Effector CD4-positive, alpha-beta T cell (primary cell): ENCODE results near the gene NUFIP2.
"Not testable (repeated sequence)": the region's sequence is repeated elsewhere in the genome, so short reads cannot be mapped to it uniquely, and the experiment has no call there.

ENCODE experiments used
- DNase-seq: peaks from one replicate; pipeline ENCODE4 v3.0.0-alpha.2; 2020

The NUFIP2 gene

DNA sequence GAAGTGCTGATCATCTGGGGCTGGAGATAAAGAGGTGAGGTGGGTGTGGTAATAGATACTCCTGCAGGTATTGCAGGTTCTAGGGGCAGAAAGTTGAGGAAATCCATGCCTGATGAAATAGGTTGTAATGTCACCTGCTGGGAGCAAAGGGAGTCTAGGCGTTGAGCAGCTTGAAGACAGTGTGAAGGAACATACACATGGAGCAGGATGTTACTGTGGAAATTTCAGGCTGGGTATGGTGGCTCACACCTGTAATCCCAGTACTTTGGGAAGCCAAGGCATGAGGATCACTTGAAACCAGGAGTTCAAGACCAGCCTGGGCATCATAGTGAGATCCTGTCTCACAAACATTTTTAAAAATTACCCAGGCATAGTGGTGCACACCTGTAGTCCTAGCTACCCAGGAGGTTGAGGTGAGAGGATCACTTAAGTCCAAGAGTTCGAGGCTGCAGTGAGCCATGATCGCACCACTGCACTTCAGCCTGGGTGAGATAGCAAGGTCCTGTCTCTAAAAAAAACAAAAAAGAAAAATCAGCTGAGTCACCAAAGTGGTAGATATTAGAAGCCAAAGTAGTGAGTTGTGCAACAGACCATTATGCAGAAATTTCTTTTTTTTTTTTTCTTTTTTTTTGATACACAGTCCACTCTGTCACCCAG lies 56.3 kb downstream of the NUFIP2 start:
- no peak for DNase-seq

DNA sequence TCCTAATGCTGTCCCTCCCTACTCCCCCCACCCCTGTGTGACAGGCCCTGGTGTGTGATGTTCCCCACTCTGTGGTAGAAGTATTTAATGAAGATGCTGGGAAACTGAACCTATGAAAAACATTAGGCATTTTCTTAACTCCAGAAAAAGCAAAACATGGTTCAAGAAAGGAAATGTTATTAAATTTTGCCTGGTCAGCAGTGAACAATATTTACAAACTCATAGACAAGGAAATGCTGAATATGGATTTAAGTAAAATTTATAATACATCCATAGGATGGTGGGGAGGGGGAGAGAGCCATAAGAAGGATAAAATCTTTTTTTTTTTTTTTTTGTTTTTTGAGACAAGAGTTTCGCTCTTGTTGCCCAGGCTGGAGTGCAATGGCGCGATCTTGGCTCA lies 58.0 kb downstream of the NUFIP2 start:
- no peak for DNase-seq

GRCh38 chr17:29234972-29235371 lies 59.0 kb downstream of the NUFIP2 start:
- DNase-seq, result not testable (repeated sequence)

GRCh38 chr17:29233301-29233700 lies 60.6 kb downstream of the NUFIP2 start:
- no peak for DNase-seq

DNA sequence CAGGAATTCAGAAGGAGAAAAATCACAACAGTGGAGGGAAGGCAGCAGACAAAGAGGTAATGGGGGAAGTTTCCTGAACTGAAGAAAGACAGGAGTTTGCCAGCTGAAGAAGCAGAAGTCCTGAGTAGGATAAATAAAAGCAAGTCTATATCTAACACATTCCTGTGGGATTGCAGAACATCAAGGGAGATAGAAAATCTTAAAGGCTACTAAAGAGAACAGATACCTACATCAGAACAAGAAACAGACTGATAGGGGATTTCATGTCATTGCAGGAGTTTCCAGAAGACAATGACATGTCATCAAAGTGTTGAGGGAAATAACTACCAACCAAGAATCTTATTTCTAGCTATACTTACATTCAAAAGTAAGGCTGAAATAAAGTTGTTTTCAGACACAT lies 68.6 kb downstream of the NUFIP2 start:
- no peak for DNase-seq

GRCh38 chr17:29221338-29221737 lies 72.6 kb downstream of the NUFIP2 start:
- not testable (repeated sequence) for DNase-seq

GRCh38 chr17:29219378-29220047 lies 74.4 kb downstream of the NUFIP2 start:
- peak; percentile 64 for DNase-seq

- no peak for DNase-seq
Measured at GRCh38 chr17:29216856-29217255, 77.1 kb downstream of the NUFIP2 start.

- DNase-seq, result no peak
Measured at GRCh38 chr17:29216181-29216580, 77.8 kb downstream of the NUFIP2 start.

DNA sequence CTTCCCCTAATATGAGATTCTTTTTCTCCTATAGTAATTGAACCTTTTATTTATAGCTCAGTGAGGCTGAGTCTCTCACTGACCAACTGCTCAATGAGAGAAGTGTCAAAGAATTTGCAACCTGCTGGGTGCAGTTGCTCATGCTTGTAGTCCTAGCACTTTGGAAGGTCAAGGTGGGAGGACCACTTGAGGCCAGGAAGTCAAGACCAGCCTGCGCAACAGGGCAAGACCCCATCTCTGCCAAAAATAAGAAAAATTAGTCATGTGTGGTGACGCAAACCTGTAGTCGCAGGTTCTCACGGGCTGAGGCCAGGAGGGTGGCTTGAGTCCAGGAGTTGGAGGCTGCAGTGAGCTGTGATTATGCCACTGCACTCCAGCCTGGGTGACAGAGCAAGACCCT lies 78.2 kb downstream of the NUFIP2 start:
- no peak for DNase-seq

DNA sequence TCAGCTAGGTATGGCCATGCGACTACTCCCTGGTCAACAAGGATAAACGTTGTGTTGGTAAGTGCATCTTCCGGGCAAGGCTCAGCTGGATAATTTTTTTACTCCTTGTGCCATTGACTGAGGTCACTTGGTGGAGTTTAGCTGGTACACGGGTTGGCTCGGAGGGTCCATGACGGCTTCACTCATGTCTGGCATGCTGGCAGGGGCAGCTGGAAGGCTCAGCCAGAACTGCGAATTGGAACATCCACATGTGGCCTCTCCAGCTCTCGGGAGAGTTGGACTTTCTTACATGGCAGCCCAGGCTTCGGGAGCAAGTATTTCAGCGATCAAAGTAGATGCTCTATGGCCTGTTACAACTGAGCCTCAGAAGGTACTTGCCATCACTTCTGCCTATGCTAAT lies 78.8 kb downstream of the NUFIP2 start:
- no peak for DNase-seq

DNA sequence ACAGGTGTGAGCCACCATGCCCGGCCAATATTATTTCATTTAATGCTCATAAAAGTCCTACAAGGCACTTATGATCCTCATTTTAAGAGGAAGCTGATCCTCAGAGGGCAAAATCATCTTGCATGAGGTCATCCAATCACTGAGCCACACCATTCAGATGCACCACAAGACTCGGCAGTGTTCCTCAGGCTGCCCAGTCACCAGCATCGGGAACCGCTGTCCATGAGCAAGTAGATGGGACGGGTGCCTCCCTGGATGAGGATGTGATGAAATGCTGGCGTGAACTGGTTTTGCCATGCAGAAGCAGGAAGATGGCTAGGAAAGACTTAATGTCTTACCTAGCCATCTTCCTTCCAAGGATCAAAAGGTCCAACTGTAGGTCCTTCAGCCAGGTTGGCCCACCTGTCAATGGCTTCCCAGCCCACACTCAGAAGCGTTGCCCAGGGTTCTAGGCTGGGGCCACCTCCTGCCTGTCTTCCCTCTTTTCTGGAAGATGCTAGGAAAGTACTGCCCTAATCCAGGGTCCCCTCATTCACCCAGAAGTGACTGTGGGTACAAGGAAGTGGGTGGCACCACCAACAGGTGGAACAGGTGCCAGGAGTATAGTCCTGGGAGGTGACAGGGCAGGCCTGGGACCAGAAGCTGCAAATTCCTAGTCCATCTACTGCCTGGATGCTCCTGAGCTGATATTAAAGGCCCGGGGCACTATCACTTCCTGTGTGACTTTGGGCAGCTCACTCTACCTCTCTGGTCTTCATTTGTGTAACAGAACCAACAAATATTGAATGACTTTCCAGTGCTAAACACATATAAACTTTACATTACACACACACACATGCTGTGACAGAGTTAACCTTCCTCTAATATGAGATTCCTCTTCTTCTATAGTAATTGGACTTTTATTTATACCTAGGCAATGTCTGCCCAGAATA lies 79.5 kb downstream of the NUFIP2 start:
- DNase-seq, result no peak

DNA sequence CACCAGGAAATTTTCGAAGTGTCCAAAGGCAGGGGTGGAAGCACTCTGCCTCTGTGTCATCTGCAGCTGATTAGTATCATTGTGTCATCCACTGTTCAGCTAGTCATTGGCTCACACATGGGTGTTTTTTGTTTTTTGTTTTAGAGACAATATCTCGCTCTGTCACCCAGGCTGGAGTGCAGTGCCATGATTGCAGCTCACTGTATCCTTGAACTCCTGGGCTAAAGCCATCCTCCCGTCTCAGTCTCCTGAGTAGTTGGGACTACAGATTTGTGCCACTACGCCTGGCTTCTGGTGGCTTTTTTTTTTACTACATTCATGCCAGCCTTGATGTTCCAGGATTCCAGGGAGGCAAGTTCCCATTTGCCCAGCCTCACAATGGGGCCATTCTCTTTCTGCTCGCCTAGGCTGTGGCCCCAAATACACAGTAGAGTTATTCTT lies 81.2 kb downstream of the NUFIP2 start:
- DNase-seq, result no peak

DNA sequence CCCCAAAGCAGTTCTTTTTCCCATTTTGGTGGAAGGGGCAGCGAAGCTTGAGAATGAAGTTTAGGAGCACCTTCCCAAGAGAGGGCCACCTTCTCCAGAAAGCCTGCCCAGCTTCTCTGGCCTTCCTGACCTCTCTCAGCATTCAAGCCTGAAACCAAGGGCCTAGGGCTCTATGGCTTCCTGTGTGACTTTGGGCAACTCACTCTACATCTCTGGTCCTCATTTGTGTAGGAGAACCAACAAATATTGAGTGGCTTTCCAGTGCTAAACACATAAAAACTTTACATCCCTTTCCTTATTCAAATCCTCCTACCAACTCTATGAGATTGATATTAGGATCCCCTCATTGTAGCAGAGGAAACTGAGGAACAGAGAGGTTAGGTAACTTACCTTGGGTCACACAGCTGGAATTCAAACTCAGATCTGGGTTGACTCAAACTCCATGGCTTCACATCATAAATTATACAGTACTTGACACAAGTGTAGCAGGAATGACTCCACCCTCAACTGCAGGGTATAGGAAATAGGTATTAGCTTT lies 81.8 kb downstream of the NUFIP2 start:
- DNase-seq, result no peak

DNA sequence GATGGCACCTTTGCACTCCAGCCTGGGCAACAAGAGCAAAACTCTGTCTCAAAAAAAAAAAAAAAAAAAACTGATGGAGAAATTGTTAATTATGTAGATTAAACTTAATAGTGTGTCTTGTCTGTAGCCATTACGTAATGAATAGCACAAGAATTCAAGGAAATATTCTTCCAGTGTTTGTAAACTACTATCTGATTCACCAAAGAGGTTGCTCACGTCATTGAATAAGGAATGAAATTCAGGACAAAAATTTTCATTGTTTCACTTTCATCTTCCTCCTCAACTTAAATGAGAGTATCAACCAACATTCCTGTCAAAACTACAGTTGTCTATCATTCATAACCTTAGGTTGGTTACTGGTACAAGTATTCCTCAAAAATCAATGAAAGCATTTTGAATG lies 83.1 kb downstream of the NUFIP2 start:
- no peak for DNase-seq

DNA sequence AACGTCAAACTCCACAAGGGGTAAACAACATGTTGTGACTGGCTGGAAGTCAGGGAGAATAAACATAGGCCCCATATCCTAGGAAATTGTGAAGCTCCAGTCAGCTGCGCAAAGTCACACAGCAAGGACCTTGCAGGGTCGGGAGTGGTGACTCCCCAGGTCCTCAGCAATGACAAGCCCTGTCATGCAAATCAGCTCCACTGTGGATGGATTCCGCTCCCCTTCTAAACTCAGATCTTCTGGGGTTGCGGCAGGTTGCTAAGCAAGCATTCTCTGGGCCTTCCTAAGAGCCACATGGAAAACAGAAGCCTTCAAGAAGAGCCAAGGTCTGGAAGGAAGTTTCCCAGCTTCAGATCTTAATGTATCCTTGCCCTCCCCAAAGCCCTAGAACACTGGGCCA lies 84.9 kb downstream of the NUFIP2 start:
- no peak for DNase-seq

DNA sequence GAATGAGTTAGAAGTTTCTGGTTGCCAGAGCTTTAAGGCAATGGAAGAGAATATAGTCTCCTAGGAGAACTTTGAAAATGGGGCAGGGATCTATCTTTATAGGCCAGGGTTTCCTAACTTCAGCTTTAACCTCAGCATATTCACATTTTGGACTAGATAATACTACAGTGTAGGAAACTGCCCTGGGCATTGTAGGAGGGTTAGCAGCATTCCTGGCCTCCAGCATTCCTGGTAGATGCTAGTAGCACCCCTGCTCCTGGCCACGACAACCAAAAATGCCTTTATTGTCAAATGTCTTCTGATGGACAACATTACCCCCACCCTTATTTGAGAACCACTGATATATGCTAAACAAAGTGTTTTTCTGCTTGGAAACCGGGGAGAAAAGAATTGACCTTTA lies 86.0 kb downstream of the NUFIP2 start:
- no peak for DNase-seq
